ENCODE measurements around the gene KNTC1.

KNTC1 gene

GRCh38 chr12:122499991-122500684 lies 26.9 kb upstream of the KNTC1 start:
- Histone ChIP-seq H3K4me3 (replicated peaks; ENCODE audit: insufficient read depth, low read length) (peak overlapping the region; percentile 80), H3K27me3 (ENCODE audit: insufficient read depth, poor library complexity, severe bottlenecking) (no peaks in the 10 kb centered on the region), H3K27ac (replicated peaks) (peak overlapping the region; percentile 93)
- DNase-seq (ENCODE audit: low read depth in 1 of 2, low spot score in 1 of 2): peak in 1 of 2 experiments; percentile 60
- peak; percentile 2; the same call in 1 of the 2 replicates for TF ChIP-seq SPI1 (IDR thresholded peaks at IDR 0.05; ENCODE audit: borderline replicate concordance, low read depth)
- 0 out of 2 replicates have a peak, but pooled peaks have one; percentile 5 for TF ChIP-seq POLR2AphosphoS5 (IDR thresholded peaks at IDR 0.05; ENCODE audit: low read depth)
- no peak for TF ChIP-seq GABPA (IDR thresholded peaks at IDR 0.05; ENCODE audit: low read depth)

GRCh38 chr12:122500685-122501488 lies 26.2 kb upstream of the KNTC1 start, which contains the start of gene ZCCHC8:
TSS of gene ZCCHC8 (minus strand) at chr12:122500932. CDS start at chr12:122500840, 92 bp downstream.
- Histone ChIP-seq H3K27ac (replicated peaks) (peak within 1 kb of the TSS; percentile 93), H3K4me3 (replicated peaks; ENCODE audit: insufficient read depth, low read length) (peak within 1 kb of the TSS; percentile 80), H3K27me3 (ENCODE audit: insufficient read depth, poor library complexity, severe bottlenecking) (no peaks in the 10 kb centered on the region)
- peak; percentile 91 to 99 for DNase-seq (ENCODE audit: low read depth in 1 of 2, low spot score in 1 of 2)
- TF ChIP-seq GABPA (IDR thresholded peaks at IDR 0.05; ENCODE audit: low read depth) (peak; percentile 21; the same call in 1 of the 2 replicates), SPI1 (IDR thresholded peaks at IDR 0.05; ENCODE audit: borderline replicate concordance, low read depth) (no peak), REST (IDR thresholded peaks at IDR 0.05; ENCODE audit: insufficient replicate concordance, low read depth) (peak; percentile 67), POLR2AphosphoS5 (IDR thresholded peaks at IDR 0.05; ENCODE audit: low read depth) (peak; percentile 74; the same call in 1 of the 2 replicates)

GRCh38 chr12:122501489-122501989 lies 25.5 kb upstream of the KNTC1 start:
- no peak for DNase-seq (ENCODE audit: low read depth in 1 of 2, low spot score in 1 of 2)
- no peaks in the 10 kb centered on the region for H3K27me3 ChIP-seq (ENCODE audit: insufficient read depth, poor library complexity, severe bottlenecking)
- TF ChIP-seq POLR2AphosphoS5 (IDR thresholded peaks at IDR 0.05; ENCODE audit: low read depth): no peak
- peak; percentile 90 for TF ChIP-seq SPI1 (IDR thresholded peaks at IDR 0.05; ENCODE audit: borderline replicate concordance, low read depth)
- no peak for TF ChIP-seq REST (IDR thresholded peaks at IDR 0.05; ENCODE audit: insufficient replicate concordance, low read depth)
- TF ChIP-seq CTCF (IDR thresholded peaks at IDR 0.05; ENCODE audit: insufficient read depth, low read length): no peak
- no peak for TF ChIP-seq GABPA (IDR thresholded peaks at IDR 0.05; ENCODE audit: low read depth)
- peak overlapping the region; percentile 41 for H3K4me3 ChIP-seq (replicated peaks; ENCODE audit: insufficient read depth, low read length)
- peak overlapping the region; percentile 93 for H3K27ac ChIP-seq (replicated peaks)

GRCh38 chr12:122503147-122503751 lies 23.8 kb upstream of the KNTC1 start:
- DNase-seq (ENCODE audit: low read depth in 1 of 2, low spot score in 1 of 2): no peak
- TF ChIP-seq SPI1 (IDR thresholded peaks at IDR 0.05; ENCODE audit: borderline replicate concordance, low read depth) (no peak), POLR2AphosphoS5 (IDR thresholded peaks at IDR 0.05; ENCODE audit: low read depth) (no peak), REST (IDR thresholded peaks at IDR 0.05; ENCODE audit: insufficient replicate concordance, low read depth) (no peak)
- Histone ChIP-seq H3K27ac (replicated peaks) (no peak overlapping the region), H3K4me3 (replicated peaks; ENCODE audit: insufficient read depth, low read length) (no peak overlapping the region), H3K27me3 (ENCODE audit: insufficient read depth, poor library complexity, severe bottlenecking) (no peaks in the 10 kb centered on the region)

Measured in HL-60 (cell line).